NCI-H1105 (cell line): Measurements from ENCODE around the gene DYSF.

ENCODE experiments used
- DNase-seq: peaks from one replicate; lab custom pipeline; 2025; lab: John Stamatoyannopoulos, UW

The DYSF gene

DNA sequence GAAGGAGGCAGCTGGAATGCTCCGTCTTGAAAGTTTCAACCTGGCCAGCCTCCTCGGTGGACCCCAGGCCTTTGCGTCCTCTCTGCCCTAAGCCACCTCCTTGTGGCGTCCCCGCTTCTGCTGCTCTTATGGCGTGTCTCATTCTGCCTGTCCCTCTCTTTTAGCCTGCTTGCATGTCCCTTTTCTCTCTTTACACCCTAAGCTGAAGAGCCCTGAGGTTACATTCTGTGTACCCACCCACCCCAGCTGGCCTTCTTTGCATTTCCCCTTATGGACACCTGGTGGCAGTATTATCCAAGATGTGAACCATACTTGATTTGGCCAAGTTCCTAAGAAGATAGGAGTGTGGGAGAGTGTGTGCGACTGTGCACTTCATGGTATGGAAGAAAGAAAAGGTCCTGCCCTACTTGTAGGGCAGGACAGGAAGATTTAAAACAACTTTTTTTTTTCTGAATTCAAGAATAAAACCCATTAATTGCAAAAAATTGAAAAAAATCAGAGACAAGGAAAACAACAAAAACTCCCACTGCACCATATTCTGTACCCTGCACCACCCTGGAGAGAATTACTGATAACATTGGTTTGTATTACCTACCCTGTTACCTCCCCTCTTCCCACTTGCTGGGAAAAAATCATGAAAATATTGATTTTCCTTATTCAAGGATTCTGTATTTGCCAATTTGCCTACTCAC lies 77.4 kb downstream of the DYSF start:
- DNase-seq: no peak

- DNase-seq: no peak
These were observed 78.2 kb downstream of the DYSF start for GRCh38 chr2:71531522-71532047.

- DNase-seq: no peak
These were observed 79.0 kb downstream of the DYSF start for GRCh38 chr2:71532327-71532726.

DNA sequence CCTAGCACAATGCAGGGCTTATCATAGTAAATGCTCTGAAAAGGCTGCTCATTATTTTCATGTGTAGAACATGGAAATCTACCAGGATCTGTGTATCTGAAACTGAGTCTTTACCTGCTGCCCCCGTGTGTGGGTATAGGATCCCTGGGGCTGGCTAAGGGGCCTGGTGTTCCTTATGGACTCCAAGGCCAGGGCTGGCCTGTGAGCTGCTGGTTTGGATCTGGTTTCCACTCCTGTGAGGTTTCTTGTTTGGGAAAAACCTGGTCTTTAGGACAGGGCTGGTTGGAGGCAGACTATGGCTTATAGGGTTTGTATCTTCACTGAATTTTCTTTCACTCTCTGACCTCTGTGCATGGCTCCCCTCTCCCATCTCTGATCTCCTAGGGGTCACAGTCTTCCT lies 80.8 kb downstream of the DYSF start:
- DNase-seq: no peak

DNA sequence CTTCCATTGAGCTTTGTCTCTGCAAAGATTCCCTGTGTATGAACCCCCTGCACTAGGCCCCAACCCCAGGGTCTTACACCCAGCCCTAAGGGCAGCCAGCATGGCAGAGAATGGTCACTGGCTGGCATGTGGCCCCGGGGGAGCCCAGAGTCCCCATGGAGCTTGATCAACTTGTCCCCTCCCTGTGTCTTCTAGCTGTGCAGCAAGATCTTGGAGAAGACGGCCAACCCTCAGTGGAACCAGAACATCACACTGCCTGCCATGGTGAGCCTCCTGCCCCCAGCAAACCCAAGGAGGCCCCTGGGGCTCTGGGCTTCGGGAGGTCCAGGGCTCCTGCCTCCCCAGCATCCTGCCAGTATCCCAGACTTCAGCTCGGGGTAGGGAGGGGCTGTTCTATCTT lies 81.5 kb downstream of the DYSF start:
- no peak for DNase-seq

DNA sequence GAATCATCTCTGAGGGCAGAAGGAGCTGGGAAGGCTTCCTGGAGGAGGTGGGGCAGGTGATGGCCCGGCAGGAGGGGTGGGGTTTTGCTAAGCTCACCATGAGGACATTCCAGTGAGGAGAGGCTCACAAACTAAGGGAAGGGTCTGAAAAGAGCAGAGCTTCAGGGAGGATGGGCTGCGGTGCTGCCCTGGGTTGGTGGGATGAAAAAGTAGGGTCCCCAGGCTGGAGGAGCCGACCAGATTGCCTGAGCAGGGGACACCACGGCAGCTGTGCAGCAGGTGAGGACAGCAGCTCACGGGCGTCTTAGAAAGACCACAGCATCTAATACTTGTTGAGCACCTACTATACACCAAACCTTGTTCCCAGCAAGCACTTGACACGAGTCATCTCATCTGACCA lies 82.2 kb downstream of the DYSF start:
- no peak for DNase-seq

GRCh38 chr2:71536226-71536671 lies 82.9 kb downstream of the DYSF start:
- no peak for DNase-seq

DNA sequence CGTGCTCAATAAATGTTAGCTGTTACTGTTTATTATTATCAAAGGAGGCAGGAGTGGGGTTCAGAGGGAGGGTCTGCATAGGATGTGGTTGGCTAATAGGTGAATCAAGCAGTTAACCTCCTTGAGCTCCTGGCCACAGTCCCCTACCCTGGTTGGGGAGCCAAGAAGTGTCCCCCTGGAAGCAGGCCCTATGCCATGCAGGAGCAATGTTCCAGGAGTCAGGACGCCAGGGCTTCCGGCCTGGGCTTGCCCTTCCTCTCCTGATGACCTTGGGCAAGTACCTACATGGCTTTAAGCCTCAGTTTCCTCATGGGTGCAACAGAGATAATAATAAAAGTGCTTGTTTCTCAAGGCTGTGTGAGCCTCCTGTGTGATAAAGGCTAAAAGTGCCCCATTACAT lies 84.9 kb downstream of the DYSF start:
- DNase-seq: no peak

DNA sequence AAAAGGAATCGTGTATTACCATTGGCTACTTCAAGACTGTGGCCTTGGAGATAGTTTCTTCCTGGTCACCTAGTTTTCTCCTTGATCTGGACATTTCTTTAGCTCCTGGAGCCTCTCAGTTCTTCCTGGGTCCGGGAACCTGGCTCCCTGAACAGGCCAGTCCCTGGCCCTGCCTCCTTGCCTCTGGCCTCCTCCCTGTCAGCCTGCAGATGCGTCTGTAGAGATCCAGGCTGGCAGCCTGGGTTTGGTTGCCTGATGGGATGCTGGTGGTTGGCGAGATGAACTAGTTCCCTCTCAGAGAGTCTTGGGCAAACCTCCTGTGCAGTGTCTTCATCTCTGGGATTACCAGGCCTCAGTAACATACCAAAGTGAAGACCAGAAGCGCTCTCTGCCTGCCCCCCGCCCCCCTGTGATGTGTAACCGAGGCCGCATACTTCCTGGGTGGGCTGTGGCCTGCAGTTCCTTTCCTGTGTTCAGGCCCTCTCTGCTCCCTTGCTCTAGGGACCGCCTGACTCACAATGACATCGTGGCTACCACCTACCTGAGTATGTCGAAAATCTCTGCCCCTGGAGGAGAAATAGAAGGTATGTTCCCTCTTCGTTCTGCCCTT lies 85.4 kb downstream of the DYSF start:
- no peak for DNase-seq

DNA sequence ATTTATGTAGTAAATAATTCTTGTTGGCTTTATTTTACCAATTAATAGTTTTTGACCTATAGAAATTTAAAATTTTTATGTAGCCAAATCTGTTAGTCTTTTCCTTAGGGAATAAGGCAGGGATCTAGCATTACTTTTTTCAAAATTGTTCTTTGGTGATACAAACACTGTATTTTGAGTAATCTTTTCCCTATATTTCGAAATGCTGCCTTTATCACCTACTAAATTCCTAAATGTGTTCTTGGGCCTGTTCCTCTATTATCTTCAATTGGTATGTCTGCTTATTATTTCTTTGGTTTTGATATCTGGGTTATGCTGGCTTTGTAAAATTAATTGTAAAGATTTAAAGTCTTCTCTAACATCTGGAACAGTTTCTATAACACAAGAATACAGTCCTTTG lies 87.5 kb downstream of the DYSF start:
- DNase-seq: no peak

DNA sequence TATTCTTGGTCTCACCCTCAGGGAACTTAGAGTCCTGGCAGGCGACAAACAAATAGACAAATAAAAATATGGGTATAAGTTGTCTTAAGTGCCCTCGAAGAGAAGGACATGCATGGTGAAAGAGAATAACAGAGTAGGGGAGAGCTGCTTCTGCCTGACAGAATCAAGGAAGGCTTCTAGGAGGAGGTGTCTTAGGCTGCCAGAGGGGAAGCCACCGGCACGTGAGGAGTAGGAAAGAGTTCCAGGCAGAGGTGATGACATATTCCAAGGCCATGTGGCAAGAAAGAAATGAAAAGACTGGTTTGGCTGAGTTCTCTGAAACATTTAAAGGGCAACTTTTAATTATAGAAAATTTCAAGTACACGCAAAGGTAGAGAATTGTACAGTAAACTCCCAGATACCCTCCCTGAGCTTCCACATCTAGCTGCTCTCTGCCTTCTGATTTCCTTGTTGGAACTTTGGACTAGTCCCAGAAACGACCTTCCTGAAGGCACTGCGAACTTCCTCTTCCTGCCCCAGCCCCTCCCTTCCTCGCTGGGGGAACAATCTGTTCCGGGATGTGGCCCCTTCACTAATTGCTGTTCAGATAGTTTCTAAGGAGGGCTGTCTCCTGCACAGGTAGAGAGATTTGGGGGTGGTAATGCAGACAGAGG lies 91.7 kb downstream of the DYSF start:
- no peak for DNase-seq

DNA sequence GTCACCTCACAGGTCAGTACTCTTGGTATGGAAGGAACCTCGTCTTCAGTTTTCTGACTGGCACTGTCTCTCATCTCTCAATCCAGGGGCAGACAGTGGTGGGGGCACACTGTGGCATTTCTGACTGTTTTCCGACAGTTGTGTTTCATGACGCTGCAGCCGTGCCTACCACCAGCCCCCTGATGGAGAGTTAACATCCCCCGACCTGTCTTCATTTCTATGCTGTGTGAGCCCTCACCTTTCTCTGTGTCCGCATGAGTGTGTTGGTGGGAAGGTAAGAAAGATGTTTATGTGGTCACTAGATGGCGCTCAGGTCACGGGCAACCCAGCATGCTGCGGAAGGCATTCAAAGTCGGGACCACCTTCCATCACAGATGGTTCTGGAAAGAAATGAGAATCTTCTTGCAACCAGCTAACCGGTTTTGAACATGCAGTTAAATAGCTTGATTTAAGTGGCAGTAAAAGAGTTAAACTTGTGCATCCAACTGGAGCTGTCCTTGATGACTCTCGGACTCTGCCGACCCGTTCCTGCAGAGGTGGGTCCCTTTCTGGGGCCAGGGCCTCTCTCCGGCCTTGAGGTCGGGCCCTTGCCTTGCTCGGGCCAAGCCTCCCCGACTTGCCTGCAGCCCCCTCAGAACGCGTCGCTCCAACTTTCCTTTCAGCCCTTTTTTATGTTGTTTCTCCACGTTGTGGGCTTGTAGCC lies 92.4 kb downstream of the DYSF start:
- peak; percentile 52 for DNase-seq

DNA sequence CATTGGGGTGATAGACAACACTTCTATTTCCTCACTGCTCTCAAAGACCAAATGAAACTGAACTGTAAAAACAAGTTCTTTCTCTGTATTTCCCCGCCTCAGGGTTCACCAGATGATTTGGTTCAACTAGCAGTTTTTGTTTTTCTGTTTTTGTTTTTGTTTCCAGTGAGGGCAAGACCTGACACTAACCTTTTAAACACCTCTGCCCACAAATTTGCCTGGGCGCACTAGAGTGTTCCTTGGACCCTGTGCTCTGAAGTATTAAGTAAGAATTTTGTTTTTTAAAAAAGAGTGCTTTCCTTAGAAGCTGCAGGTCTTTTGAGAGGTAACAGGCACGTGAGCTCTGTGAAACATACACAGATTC lies 92.9 kb downstream of the DYSF start:
- DNase-seq: no peak

- no peak for DNase-seq
These were observed 93.5 kb downstream of the DYSF start for GRCh38 chr2:71546777-71547281.

DNA sequence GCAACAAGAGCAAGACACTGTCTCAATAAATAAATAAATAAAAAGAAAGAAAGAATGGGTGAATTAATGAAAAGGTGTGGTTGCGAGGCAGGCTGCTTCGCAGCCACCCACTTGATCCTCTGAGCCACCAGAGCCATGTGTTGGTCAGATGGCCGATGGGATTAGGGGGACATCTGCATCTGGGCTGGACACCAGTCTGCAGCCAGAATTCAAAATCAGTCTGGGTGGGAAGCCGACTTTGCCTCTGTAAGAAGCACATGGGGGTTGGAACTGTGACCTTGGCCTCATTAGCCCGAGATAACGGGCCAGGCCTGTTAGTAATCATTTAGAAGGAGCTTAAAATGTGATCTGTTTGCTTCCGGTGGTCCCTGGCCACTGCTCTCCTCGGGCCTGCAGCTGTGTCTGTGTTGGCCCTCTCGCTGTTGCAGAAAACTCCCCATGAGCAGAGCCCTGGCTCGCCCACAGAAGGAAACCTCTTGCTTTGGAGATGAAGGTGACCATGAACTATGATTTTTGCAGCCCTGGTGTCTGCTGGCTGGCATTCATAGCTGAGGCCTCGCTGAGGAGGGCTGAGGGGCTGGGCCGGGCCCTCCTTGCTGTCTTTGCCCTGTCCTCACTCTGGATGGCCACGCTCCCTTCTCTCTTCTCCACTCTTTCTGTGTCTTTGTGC lies 94.4 kb downstream of the DYSF start:
- no peak for DNase-seq

- DNase-seq: peak; percentile 25
These were observed 95.5 kb downstream of the DYSF start for GRCh38 chr2:71548646-71549425.

- DNase-seq: no peak
These were observed 97.7 kb downstream of the DYSF start for GRCh38 chr2:71550801-71551630.

DNA sequence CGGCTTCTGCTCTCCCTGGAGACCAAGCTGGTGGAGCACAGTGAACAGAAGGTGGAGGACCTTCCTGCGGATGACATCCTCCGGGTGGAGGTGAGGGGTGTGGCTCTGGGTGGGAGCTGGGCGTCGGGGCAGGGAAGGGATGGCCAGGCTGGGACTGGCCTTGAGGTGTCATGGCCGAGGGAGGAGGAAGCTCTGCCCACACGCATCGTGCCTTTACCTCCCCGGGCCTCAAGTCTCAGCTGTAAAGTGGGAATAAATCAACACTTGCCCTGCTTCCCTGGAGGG lies 98.2 kb downstream of the DYSF start:
- DNase-seq: no peak

GRCh38 chr2:71552356-71552755 lies 99.0 kb downstream of the DYSF start:
- no peak for DNase-seq

DNA sequence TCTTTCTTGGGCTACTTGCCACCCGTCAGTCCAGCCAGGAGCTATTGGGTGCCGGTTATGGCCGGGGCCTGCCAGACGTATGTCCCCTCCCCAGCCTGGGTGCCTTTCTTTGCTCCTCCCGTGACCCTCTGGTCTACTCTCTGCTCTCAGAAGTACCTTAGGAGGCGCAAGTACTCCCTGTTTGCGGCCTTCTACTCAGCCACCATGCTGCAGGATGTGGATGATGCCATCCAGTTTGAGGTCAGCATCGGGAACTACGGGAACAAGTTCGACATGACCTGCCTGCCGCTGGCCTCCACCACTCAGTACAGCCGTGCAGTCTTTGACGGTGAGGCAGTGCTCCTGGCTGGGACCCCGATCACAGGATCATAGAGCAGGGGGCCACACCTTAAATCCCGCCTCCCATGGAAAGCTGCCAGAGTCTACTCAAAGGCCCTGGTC lies 99.5 kb downstream of the DYSF start:
- no peak for DNase-seq
